HL-60 (cell line): ENCODE results near the gene LRRC38.

Experiments used
- DNase-seq, 2 experiments: peaks; one replicate each; pipeline ENCODE4 v3.0.0-alpha.2; 2010 to 2020; ENCODE audit warnings: low read depth in 1 of 2, low spot score in 1 of 2
- H3K27ac ChIP-seq: fragments of 250-450 bp; sonication (Bioruptor Pico); replicated peaks from 2 replicates; pipeline ENCODE4 v1.5.1; 2020; ENCODE audit warnings: mild to moderate bottlenecking, moderate library complexity
- H3K27me3 ChIP-seq: fragments of 250-450 bp; sonication (Bioruptor Pico); 2 replicates; pipeline ENCODE4 v1.5.1; 2021; ENCODE audit warnings: mild to moderate bottlenecking, moderate library complexity; ENCODE audit not compliant: insufficient read depth, poor library complexity, severe bottlenecking
- H3K4me3 ChIP-seq: replicated peaks from 2 replicates; pipeline ENCODE4 v1.5.1; 2011; ENCODE audit warnings: mild to moderate bottlenecking, control low read depth, low read length; ENCODE audit not compliant: insufficient read depth
- GABPA ChIP-seq: IDR thresholded peaks from 2 replicates; pipeline ENCODE4 v1.6.1; 2012; ENCODE audit warnings: low read depth
- POLR2AphosphoS5 ChIP-seq: IDR thresholded peaks from 2 replicates; pipeline ENCODE4 v1.6.1; 2012; ENCODE audit warnings: low read depth
- REST ChIP-seq: IDR thresholded peaks from 2 replicates; pipeline ENCODE4 v1.6.1; 2012; ENCODE audit warnings: low read depth; ENCODE audit not compliant: insufficient replicate concordance
- SPI1 ChIP-seq: IDR thresholded peaks from 2 replicates; pipeline ENCODE4 v1.6.1; 2012; ENCODE audit warnings: low read depth, mild to moderate bottlenecking, borderline replicate concordance
- TF ChIP-seq, protein P1 (sequence below): IDR thresholded peaks from one replicate; pipeline ENCODE4 v1.5.1; 2011; ENCODE audit warnings: low read length, control low read depth, inconsistent platforms; ENCODE audit not compliant: insufficient read depth

LRRC38 gene

DNA sequence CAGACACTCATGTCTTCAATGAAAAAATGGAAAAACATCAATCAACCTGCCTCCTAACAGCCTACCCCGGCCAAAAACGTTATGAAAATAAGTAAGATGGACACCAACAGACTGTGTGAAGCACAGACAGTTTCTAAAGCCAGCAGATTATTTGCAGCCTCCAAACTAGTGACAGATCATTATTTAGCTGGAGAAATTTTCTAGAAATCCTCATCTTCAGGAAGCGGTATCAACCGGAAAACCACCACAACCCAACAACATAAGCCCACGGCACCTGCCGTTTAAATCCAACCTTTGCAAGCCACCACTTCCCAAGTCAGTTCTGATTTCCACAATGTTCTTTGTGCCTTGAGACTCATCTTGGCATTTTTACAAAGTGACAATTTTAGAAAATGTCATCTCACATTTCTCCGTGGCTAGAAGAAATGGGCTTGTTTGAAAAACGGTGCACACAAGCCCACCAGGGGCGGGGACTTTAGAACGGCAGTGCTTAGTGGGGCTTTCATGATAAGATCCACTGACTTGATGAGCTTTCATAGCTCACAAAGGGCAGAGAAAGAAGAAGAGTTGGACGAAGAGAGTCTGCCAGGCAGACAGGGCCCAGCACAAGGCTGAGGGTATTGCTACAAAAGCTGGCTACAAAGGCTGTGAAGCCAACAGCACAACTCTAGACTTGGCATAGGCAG is 34.5 kb downstream of the LRRC38 start:
- H3K27ac ChIP-seq = no peak overlapping the region
- TF ChIP-seq GABPA (no peak), REST (no peak), POLR2AphosphoS5 (no peak), SPI1 (no peak)
- TF ChIP-seq, protein P1, sequence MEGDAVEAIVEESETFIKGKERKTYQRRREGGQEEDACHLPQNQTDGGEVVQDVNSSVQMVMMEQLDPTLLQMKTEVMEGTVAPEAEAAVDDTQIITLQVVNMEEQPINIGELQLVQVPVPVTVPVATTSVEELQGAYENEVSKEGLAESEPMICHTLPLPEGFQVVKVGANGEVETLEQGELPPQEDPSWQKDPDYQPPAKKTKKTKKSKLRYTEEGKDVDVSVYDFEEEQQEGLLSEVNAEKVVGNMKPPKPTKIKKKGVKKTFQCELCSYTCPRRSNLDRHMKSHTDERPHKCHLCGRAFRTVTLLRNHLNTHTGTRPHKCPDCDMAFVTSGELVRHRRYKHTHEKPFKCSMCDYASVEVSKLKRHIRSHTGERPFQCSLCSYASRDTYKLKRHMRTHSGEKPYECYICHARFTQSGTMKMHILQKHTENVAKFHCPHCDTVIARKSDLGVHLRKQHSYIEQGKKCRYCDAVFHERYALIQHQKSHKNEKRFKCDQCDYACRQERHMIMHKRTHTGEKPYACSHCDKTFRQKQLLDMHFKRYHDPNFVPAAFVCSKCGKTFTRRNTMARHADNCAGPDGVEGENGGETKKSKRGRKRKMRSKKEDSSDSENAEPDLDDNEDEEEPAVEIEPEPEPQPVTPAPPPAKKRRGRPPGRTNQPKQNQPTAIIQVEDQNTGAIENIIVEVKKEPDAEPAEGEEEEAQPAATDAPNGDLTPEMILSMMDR = no peak
- H3K27me3 ChIP-seq = no peaks in the 10 kb centered on the region
- DNase-seq = no peak
- no peak overlapping the region for H3K4me3 ChIP-seq

DNA sequence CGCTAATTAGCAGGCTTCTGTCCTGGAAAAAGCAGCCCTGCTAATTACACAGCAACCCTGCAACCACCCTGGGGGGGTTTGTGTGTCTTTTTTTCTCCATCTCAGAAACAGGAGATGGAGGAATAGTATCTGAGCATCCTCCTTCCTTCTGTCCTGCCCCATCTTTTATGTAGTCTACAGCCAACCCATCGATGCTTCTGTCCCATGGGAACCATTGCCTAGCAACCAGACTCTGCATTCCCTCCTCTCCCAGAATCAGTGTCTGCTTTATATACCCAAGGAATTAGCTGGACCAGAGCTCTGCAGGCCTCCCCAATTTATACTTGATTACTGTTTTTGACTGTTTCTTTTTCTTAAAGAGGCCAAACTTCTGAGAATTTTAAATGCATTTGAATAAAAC is 35.1 kb downstream of the LRRC38 start:
- no peak for DNase-seq
- TF ChIP-seq GABPA (no peak), SPI1 (no peak)
- TF ChIP-seq, protein P1 = no peak
- no peak overlapping the region for H3K4me3 ChIP-seq

DNA sequence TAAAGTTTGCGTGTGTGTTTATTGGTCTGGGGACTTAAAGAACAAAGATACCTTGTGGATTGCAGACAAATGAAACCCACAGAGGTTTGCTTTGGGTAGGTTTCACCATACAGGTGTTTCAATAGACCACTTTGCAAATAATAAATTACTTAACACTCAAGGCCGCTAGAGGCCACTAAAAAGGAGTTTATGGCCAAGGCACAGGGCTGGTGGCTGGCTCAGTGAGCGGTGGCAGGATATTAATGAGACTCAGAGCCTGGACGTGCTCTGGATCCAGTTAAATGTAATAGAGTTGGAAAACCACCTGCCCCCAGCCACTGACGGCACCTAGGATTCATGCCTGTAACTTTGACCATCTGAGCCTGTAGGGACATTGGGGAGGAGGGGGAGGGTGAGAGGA is 44.5 kb downstream of the LRRC38 start:
- Histone ChIP-seq H3K27me3 (no peaks in the 10 kb centered on the region), H3K4me3 (no peak overlapping the region), H3K27ac (no peak overlapping the region)
- no peak for TF ChIP-seq REST
- TF ChIP-seq, protein P1 = no peak
- TF ChIP-seq GABPA = no peak
- DNase-seq = no peak

More for the DNA sequence above, 35.1 kb downstream of the LRRC38 start:
- Histone ChIP-seq H3K27ac (no peak overlapping the region), H3K27me3 (no peaks in the 10 kb centered on the region)

DNA sequence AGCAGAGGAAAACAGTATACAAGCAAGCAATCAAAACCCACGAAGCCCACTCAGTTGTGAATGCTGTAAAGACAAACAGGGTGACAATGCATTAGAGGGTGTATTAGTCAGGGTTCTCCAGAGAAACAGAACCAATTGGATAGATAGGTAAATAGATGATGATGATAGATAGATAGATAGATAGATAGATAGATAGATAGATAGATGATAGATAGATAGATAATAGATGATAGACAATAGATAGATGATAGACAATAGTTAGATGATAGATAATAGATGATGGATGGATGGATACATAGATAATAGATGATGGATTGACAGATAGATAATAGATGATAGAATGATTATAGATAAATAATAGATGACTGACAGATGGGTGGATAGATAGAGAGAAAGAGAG is 48.3 kb downstream of the LRRC38 start:
- TF ChIP-seq, protein P1 = no peak
- TF ChIP-seq REST = no peak
- TF ChIP-seq GABPA = no peak
- TF ChIP-seq SPI1 = no peak
- no peak for TF ChIP-seq POLR2AphosphoS5
- no peak for DNase-seq
- Histone ChIP-seq H3K4me3 (no peak overlapping the region), H3K27ac (no peak overlapping the region), H3K27me3 (no peaks in the 10 kb centered on the region)
